Choroid plexus epithelial cell (primary cell): ENCODE data around the gene RIPOR3.

Experiments used
- DNase-seq: peaks from one replicate; pipeline ENCODE4 v3.0.0-alpha.2; 2010; ENCODE audit warnings: low read depth
- H3K4me3 ChIP-seq: 2 replicates; pipeline ENCODE4 v1.5.1; 2011; ENCODE audit warnings: low read depth, mild to moderate bottlenecking, control low read depth, low read length, moderate library complexity
- CTCF ChIP-seq: conservative IDR thresholded peaks from 2 replicates; pipeline ENCODE4 v1.5.1; 2011; ENCODE audit warnings: low read depth, mild to moderate bottlenecking, control low read depth, inconsistent platforms, low read length, moderate library complexity

The RIPOR3 gene

GRCh38 chr20:50668326-50668725, 23.0 kb downstream of the RIPOR3 start:
- no peak for DNase-seq
- H3K4me3 ChIP-seq: no peak overlapping the region
- no peak for TF ChIP-seq CTCF

GRCh38 chr20:50666709-50667298, 24.5 kb downstream of the RIPOR3 start:
- H3K4me3 ChIP-seq: no peak overlapping the region
- no peak for TF ChIP-seq CTCF
- no peak for DNase-seq

- H3K4me3 ChIP-seq: no peak overlapping the region
- no peak for TF ChIP-seq CTCF
- DNase-seq: no peak
These were observed 27.1 kb downstream of the RIPOR3 start for GRCh38 chr20:50664254-50664653.

GRCh38 chr20:50663095-50663821, 28.1 kb downstream of the RIPOR3 start:
- H3K4me3 ChIP-seq: no peak overlapping the region
- no peak for TF ChIP-seq CTCF
- no peak for DNase-seq

- no peak overlapping the region for H3K4me3 ChIP-seq
- TF ChIP-seq CTCF: no peak
- no peak for DNase-seq
These were observed 31.2 kb downstream of the RIPOR3 start for GRCh38 chr20:50659975-50660670.

- TF ChIP-seq CTCF: no peak
- no peak overlapping the region for H3K4me3 ChIP-seq
- DNase-seq: no peak
These were observed 32.5 kb downstream of the RIPOR3 start for GRCh38 chr20:50658804-50659380.
